Measurements from ENCODE around the gene ARF4.

ARF4 gene

GRCh38 chr3:57592306-57592705, 4.8 kb downstream of the ARF4 start:
- H3K36me3 ChIP-seq (ENCODE audit: insufficient read depth, low read length) = no peaks in the 10 kb centered on the region
- H3K4me3 ChIP-seq = no peak overlapping the region
- TF ChIP-seq POLR2AphosphoS5 (IDR thresholded peaks at IDR 0.05; ENCODE audit: borderline replicate concordance, low read depth, low read length) (no peak), FOXP2 (optimal IDR thresholded peaks at IDR 0.05; ENCODE audit: control extremely low read depth, extremely low read length, insufficient read depth) (no peak), EZH2 (IDR thresholded peaks at IDR 0.05) (no peak)
- H3K9ac ChIP-seq (ENCODE audit: insufficient read length) = no peak overlapping the region
- no peak for DNase-seq (ENCODE audit: low read depth, low spot score)
- no peaks in the 10 kb centered on the region for H3K9me3 ChIP-seq (ENCODE audit: low read depth, low read length)
- no peak overlapping the region for H3K27ac ChIP-seq

GRCh38 chr3:57587905-57588304, 9.2 kb downstream of the ARF4 start:
- Histone ChIP-seq H3K27ac (no peak overlapping the region), H3K4me3 (no peak overlapping the region), H3K36me3 (ENCODE audit: insufficient read depth, low read length) (no peaks in the 10 kb centered on the region), H3K9ac (ENCODE audit: insufficient read length) (no peak overlapping the region), H3K9me3 (ENCODE audit: low read depth, low read length) (no peaks in the 10 kb centered on the region)
- TF ChIP-seq EZH2 (IDR thresholded peaks at IDR 0.05) (no peak), FOXP2 (optimal IDR thresholded peaks at IDR 0.05; ENCODE audit: control extremely low read depth, extremely low read length, insufficient read depth) (no peak), POLR2AphosphoS5 (IDR thresholded peaks at IDR 0.05; ENCODE audit: borderline replicate concordance, low read depth, low read length) (no peak)
- no peak for DNase-seq (ENCODE audit: low read depth, low spot score)

GRCh38 chr3:57586778-57587177, 10.4 kb downstream of the ARF4 start:
- H3K4me3 ChIP-seq = no peak overlapping the region
- TF ChIP-seq FOXP2 (optimal IDR thresholded peaks at IDR 0.05; ENCODE audit: control extremely low read depth, extremely low read length, insufficient read depth) (no peak), EZH2 (IDR thresholded peaks at IDR 0.05) (no peak), POLR2AphosphoS5 (IDR thresholded peaks at IDR 0.05; ENCODE audit: borderline replicate concordance, low read depth, low read length) (no peak)
- DNase-seq (ENCODE audit: low read depth, low spot score) = no peak
- no peak overlapping the region for H3K9ac ChIP-seq (ENCODE audit: insufficient read length)
- no peaks in the 10 kb centered on the region for H3K9me3 ChIP-seq (ENCODE audit: low read depth, low read length)
- no peaks in the 10 kb centered on the region for H3K36me3 ChIP-seq (ENCODE audit: insufficient read depth, low read length)
- no peak overlapping the region for H3K27ac ChIP-seq

GRCh38 chr3:57583544-57583943, 13.6 kb downstream of the ARF4 start:
- Histone ChIP-seq H3K9ac (ENCODE audit: insufficient read length) (no peak overlapping the region), H3K27ac (no peak overlapping the region), H3K4me3 (no peak overlapping the region), H3K9me3 (ENCODE audit: low read depth, low read length) (no peaks in the 10 kb centered on the region), H3K36me3 (ENCODE audit: insufficient read depth, low read length) (no peaks in the 10 kb centered on the region)
- no peak for DNase-seq (ENCODE audit: low read depth, low spot score)
- TF ChIP-seq FOXP2 (optimal IDR thresholded peaks at IDR 0.05; ENCODE audit: control extremely low read depth, extremely low read length, insufficient read depth) (no peak), POLR2AphosphoS5 (IDR thresholded peaks at IDR 0.05; ENCODE audit: borderline replicate concordance, low read depth, low read length) (no peak), EZH2 (IDR thresholded peaks at IDR 0.05) (no peak)

GRCh38 chr3:57582474-57583168, 14.5 kb downstream of the ARF4 start:
- no peak overlapping the region for H3K27ac ChIP-seq
- no peak overlapping the region for H3K9ac ChIP-seq (ENCODE audit: insufficient read length)
- no peak overlapping the region for H3K4me3 ChIP-seq
- no peaks in the 10 kb centered on the region for H3K9me3 ChIP-seq (ENCODE audit: low read depth, low read length)
- DNase-seq (ENCODE audit: low read depth, low spot score) = no peak
- TF ChIP-seq EZH2 (IDR thresholded peaks at IDR 0.05) = no peak
- H3K36me3 ChIP-seq (ENCODE audit: insufficient read depth, low read length) = no peaks in the 10 kb centered on the region

- TF ChIP-seq FOXP2 (optimal IDR thresholded peaks at IDR 0.05; ENCODE audit: control extremely low read depth, extremely low read length, insufficient read depth) = no peak
- no peak for TF ChIP-seq EZH2 (IDR thresholded peaks at IDR 0.05)
- TF ChIP-seq POLR2AphosphoS5 (IDR thresholded peaks at IDR 0.05; ENCODE audit: borderline replicate concordance, low read depth, low read length) = no peak
- no peak overlapping the region for H3K27ac ChIP-seq
- no peak overlapping the region for H3K9ac ChIP-seq (ENCODE audit: insufficient read length)
- no peak for DNase-seq (ENCODE audit: low read depth, low spot score)
- H3K9me3 ChIP-seq (ENCODE audit: low read depth, low read length) = no peaks in the 10 kb centered on the region
- H3K4me3 ChIP-seq = no peak overlapping the region
- H3K36me3 ChIP-seq (ENCODE audit: insufficient read depth, low read length) = peaks cover 6% of the 10 kb centered on the region; the same call in 1 of the 2 replicates
These were observed 19.3 kb downstream of the ARF4 start for GRCh38 chr3:57577801-57578200.

- Histone ChIP-seq H3K27ac (no peak overlapping the region), H3K4me3 (no peak overlapping the region), H3K9ac (ENCODE audit: insufficient read length) (no peak overlapping the region), H3K36me3 (ENCODE audit: insufficient read depth, low read length) (peaks cover 7% of the 10 kb centered on the region), H3K9me3 (ENCODE audit: low read depth, low read length) (no peaks in the 10 kb centered on the region)
- DNase-seq (ENCODE audit: low read depth, low spot score) = no peak
- TF ChIP-seq POLR2AphosphoS5 (IDR thresholded peaks at IDR 0.05; ENCODE audit: borderline replicate concordance, low read depth, low read length) (no peak), FOXP2 (optimal IDR thresholded peaks at IDR 0.05; ENCODE audit: control extremely low read depth, extremely low read length, insufficient read depth) (no peak), EZH2 (IDR thresholded peaks at IDR 0.05) (no peak)
These were observed 21.0 kb downstream of the ARF4 start for GRCh38 chr3:57575966-57576626.

- H3K9me3 ChIP-seq (ENCODE audit: low read depth, low read length) = no peaks in the 10 kb centered on the region
- no peak overlapping the region for H3K9ac ChIP-seq (ENCODE audit: insufficient read length)
- H3K27ac ChIP-seq = no peak overlapping the region
- no peak overlapping the region for H3K4me3 ChIP-seq
- no peak for DNase-seq (ENCODE audit: low read depth, low spot score)
- TF ChIP-seq EZH2 (IDR thresholded peaks at IDR 0.05) = no peak
- TF ChIP-seq POLR2AphosphoS5 (IDR thresholded peaks at IDR 0.05; ENCODE audit: borderline replicate concordance, low read depth, low read length) = no peak
- TF ChIP-seq FOXP2 (optimal IDR thresholded peaks at IDR 0.05; ENCODE audit: control extremely low read depth, extremely low read length, insufficient read depth) = no peak
- peaks cover 10% of the 10 kb centered on the region for H3K36me3 ChIP-seq (ENCODE audit: insufficient read depth, low read length)
These were observed 25.0 kb downstream of the ARF4 start for GRCh38 chr3:57572096-57572495.

All from SK-N-MC (cell line).